ENCODE data around the gene B3GNT9.

Gene B3GNT9

GRCh38 chr16:67115639-67116038 lies 35.2 kb downstream of the B3GNT9 start:
- H3K9ac ChIP-seq (ENCODE audit: low read depth in 1 of 2, low read length in 2 of 2) = no peak overlapping the region
- peaks cover 7 to 19% of the 10 kb centered on the region in 2 donors for H3K4me1 ChIP-seq (ENCODE audit: control insufficient read depth in 2 of 2, insufficient read depth in 2 of 2, low read length in 2 of 2)
- H3K36me3 ChIP-seq (ENCODE audit: control insufficient read depth in 2 of 2, insufficient read depth in 2 of 2, low read length in 2 of 2) = peaks cover 2 to 7% of the 10 kb centered on the region in 2 donors
- no peaks in the 10 kb centered on the region for H3K27me3 ChIP-seq (ENCODE audit: control insufficient read depth in 2 of 2, insufficient read depth in 2 of 2, low read length in 2 of 2)
- H3K27ac ChIP-seq (ENCODE audit: low read depth in 2 of 2, low read length in 2 of 2) = no peak overlapping the region
- H3K9me3 ChIP-seq (ENCODE audit: control insufficient read depth in 2 of 2, low read length in 2 of 2) = no peaks in the 10 kb centered on the region
- H3K4me3 ChIP-seq (ENCODE audit: low read length in 2 of 2) = no peak overlapping the region

- Histone ChIP-seq H3K9me3 (ENCODE audit: control insufficient read depth in 2 of 2, low read length in 2 of 2) (no peaks in the 10 kb centered on the region), H3K4me1 (ENCODE audit: control insufficient read depth in 2 of 2, insufficient read depth in 2 of 2, low read length in 2 of 2) (peaks cover 12 to 25% of the 10 kb centered on the region in 2 donors), H3K36me3 (ENCODE audit: control insufficient read depth in 2 of 2, insufficient read depth in 2 of 2, low read length in 2 of 2) (peaks cover 0 to 3% of the 10 kb centered on the region in 2 donors), H3K9ac (ENCODE audit: low read depth in 1 of 2, low read length in 2 of 2) (no peak overlapping the region), H3K27ac (ENCODE audit: low read depth in 2 of 2, low read length in 2 of 2) (no peak overlapping the region), H3K4me3 (ENCODE audit: low read length in 2 of 2) (no peak overlapping the region), H3K27me3 (ENCODE audit: control insufficient read depth in 2 of 2, insufficient read depth in 2 of 2, low read length in 2 of 2) (no peaks in the 10 kb centered on the region)
Measured at GRCh38 chr16:67114793-67115192, 36.0 kb downstream of the B3GNT9 start.

- Histone ChIP-seq H3K4me3 (ENCODE audit: low read length in 2 of 2) (no peak overlapping the region), H3K36me3 (ENCODE audit: control insufficient read depth in 2 of 2, insufficient read depth in 2 of 2, low read length in 2 of 2) (no peaks in the 10 kb centered on the region), H3K27ac (ENCODE audit: low read depth in 2 of 2, low read length in 2 of 2) (peak overlapping the region in 1 of 2 donors; percentile 11), H3K9ac (ENCODE audit: low read depth in 1 of 2, low read length in 2 of 2) (peak overlapping the region in 1 of 2 donors; percentile 6), H3K9me3 (ENCODE audit: control insufficient read depth in 2 of 2, low read length in 2 of 2) (no peaks in the 10 kb centered on the region), H3K27me3 (ENCODE audit: control insufficient read depth in 2 of 2, insufficient read depth in 2 of 2, low read length in 2 of 2) (no peaks in the 10 kb centered on the region), H3K4me1 (ENCODE audit: control insufficient read depth in 2 of 2, insufficient read depth in 2 of 2, low read length in 2 of 2) (peaks cover 18 to 31% of the 10 kb centered on the region in 2 donors)
Measured at GRCh38 chr16:67112591-67113399, 38.0 kb downstream of the B3GNT9 start.

GRCh38 chr16:67111951-67112444 lies 38.8 kb downstream of the B3GNT9 start:
- H3K27me3 ChIP-seq (ENCODE audit: control insufficient read depth in 2 of 2, insufficient read depth in 2 of 2, low read length in 2 of 2) = no peaks in the 10 kb centered on the region
- H3K9me3 ChIP-seq (ENCODE audit: control insufficient read depth in 2 of 2, low read length in 2 of 2) = no peaks in the 10 kb centered on the region
- H3K4me1 ChIP-seq (ENCODE audit: control insufficient read depth in 2 of 2, insufficient read depth in 2 of 2, low read length in 2 of 2) = peaks cover 18 to 31% of the 10 kb centered on the region in 2 donors
- H3K36me3 ChIP-seq (ENCODE audit: control insufficient read depth in 2 of 2, insufficient read depth in 2 of 2, low read length in 2 of 2) = no peaks in the 10 kb centered on the region
- H3K27ac ChIP-seq (ENCODE audit: low read depth in 2 of 2, low read length in 2 of 2) = no peak overlapping the region
- H3K9ac ChIP-seq (ENCODE audit: low read depth in 1 of 2, low read length in 2 of 2) = no peak overlapping the region
- peak overlapping the region in 1 of 2 donors; percentile 3 for H3K4me3 ChIP-seq (ENCODE audit: low read length in 2 of 2)

GRCh38 chr16:67109407-67110135 lies 41.2 kb downstream of the B3GNT9 start, which contains the start of gene PHAF1:
Gene PHAF1, plus strand, starts transcription at chr16:67109941. Its CDS starts 235 bp downstream, at chr16:67110176.
- Histone ChIP-seq H3K36me3 (ENCODE audit: control insufficient read depth in 2 of 2, insufficient read depth in 2 of 2, low read length in 2 of 2) (no peaks in the 10 kb centered on the region), H3K27me3 (ENCODE audit: control insufficient read depth in 2 of 2, insufficient read depth in 2 of 2, low read length in 2 of 2) (no peaks in the 10 kb centered on the region), H3K9me3 (ENCODE audit: control insufficient read depth in 2 of 2, low read length in 2 of 2) (no peaks in the 10 kb centered on the region), H3K27ac (ENCODE audit: low read depth in 2 of 2, low read length in 2 of 2) (peak within 1 kb of the TSS; percentile 86 to 91), H3K4me3 (ENCODE audit: low read length in 2 of 2) (peak within 1 kb of the TSS; percentile 88 to 99), H3K4me1 (ENCODE audit: control insufficient read depth in 2 of 2, insufficient read depth in 2 of 2, low read length in 2 of 2) (peaks cover 18 to 35% of the 10 kb centered on the region in 2 donors), H3K9ac (ENCODE audit: low read depth in 1 of 2, low read length in 2 of 2) (peak within 1 kb of the TSS; percentile 91 to 95)

GRCh38 chr16:67108931-67109406 lies 41.8 kb downstream of the B3GNT9 start:
- H3K4me1 ChIP-seq (ENCODE audit: control insufficient read depth in 2 of 2, insufficient read depth in 2 of 2, low read length in 2 of 2) = peaks cover 18 to 35% of the 10 kb centered on the region in 2 donors
- H3K27me3 ChIP-seq (ENCODE audit: control insufficient read depth in 2 of 2, insufficient read depth in 2 of 2, low read length in 2 of 2) = no peaks in the 10 kb centered on the region
- peak overlapping the region; percentile 91 to 95 for H3K9ac ChIP-seq (ENCODE audit: low read depth in 1 of 2, low read length in 2 of 2)
- H3K36me3 ChIP-seq (ENCODE audit: control insufficient read depth in 2 of 2, insufficient read depth in 2 of 2, low read length in 2 of 2) = no peaks in the 10 kb centered on the region
- peak overlapping the region; percentile 88 to 99 for H3K4me3 ChIP-seq (ENCODE audit: low read length in 2 of 2)
- H3K9me3 ChIP-seq (ENCODE audit: control insufficient read depth in 2 of 2, low read length in 2 of 2) = no peaks in the 10 kb centered on the region
- H3K27ac ChIP-seq (ENCODE audit: low read depth in 2 of 2, low read length in 2 of 2) = peak overlapping the region; percentile 86 to 91

GRCh38 chr16:67108489-67108888 lies 42.3 kb downstream of the B3GNT9 start:
- peaks cover 18 to 35% of the 10 kb centered on the region in 2 donors for H3K4me1 ChIP-seq (ENCODE audit: control insufficient read depth in 2 of 2, insufficient read depth in 2 of 2, low read length in 2 of 2)
- H3K9ac ChIP-seq (ENCODE audit: low read depth in 1 of 2, low read length in 2 of 2) = no peak overlapping the region
- H3K27ac ChIP-seq (ENCODE audit: low read depth in 2 of 2, low read length in 2 of 2) = no peak overlapping the region
- no peak overlapping the region for H3K4me3 ChIP-seq (ENCODE audit: low read length in 2 of 2)
- no peaks in the 10 kb centered on the region for H3K27me3 ChIP-seq (ENCODE audit: control insufficient read depth in 2 of 2, insufficient read depth in 2 of 2, low read length in 2 of 2)
- H3K9me3 ChIP-seq (ENCODE audit: control insufficient read depth in 2 of 2, low read length in 2 of 2) = no peaks in the 10 kb centered on the region
- H3K36me3 ChIP-seq (ENCODE audit: control insufficient read depth in 2 of 2, insufficient read depth in 2 of 2, low read length in 2 of 2) = no peaks in the 10 kb centered on the region

GRCh38 chr16:67105881-67106280 lies 44.9 kb downstream of the B3GNT9 start:
- Histone ChIP-seq H3K9me3 (ENCODE audit: control insufficient read depth in 2 of 2, low read length in 2 of 2) (no peaks in the 10 kb centered on the region), H3K9ac (ENCODE audit: low read depth in 1 of 2, low read length in 2 of 2) (no peak overlapping the region), H3K4me3 (ENCODE audit: low read length in 2 of 2) (no peak overlapping the region), H3K4me1 (ENCODE audit: control insufficient read depth in 2 of 2, insufficient read depth in 2 of 2, low read length in 2 of 2) (peaks cover 13 to 19% of the 10 kb centered on the region in 2 donors), H3K36me3 (ENCODE audit: control insufficient read depth in 2 of 2, insufficient read depth in 2 of 2, low read length in 2 of 2) (peaks cover 0 to 5% of the 10 kb centered on the region in 2 donors), H3K27me3 (ENCODE audit: control insufficient read depth in 2 of 2, insufficient read depth in 2 of 2, low read length in 2 of 2) (no peaks in the 10 kb centered on the region), H3K27ac (ENCODE audit: low read depth in 2 of 2, low read length in 2 of 2) (no peak overlapping the region)

GRCh38 chr16:67105246-67105645 lies 45.6 kb downstream of the B3GNT9 start:
- no peaks in the 10 kb centered on the region for H3K27me3 ChIP-seq (ENCODE audit: control insufficient read depth in 2 of 2, insufficient read depth in 2 of 2, low read length in 2 of 2)
- no peak overlapping the region for H3K4me3 ChIP-seq (ENCODE audit: low read length in 2 of 2)
- H3K4me1 ChIP-seq (ENCODE audit: control insufficient read depth in 2 of 2, insufficient read depth in 2 of 2, low read length in 2 of 2) = peaks cover 7 to 12% of the 10 kb centered on the region in 2 donors
- peak overlapping the region; percentile 54 to 59 for H3K27ac ChIP-seq (ENCODE audit: low read depth in 2 of 2, low read length in 2 of 2)
- H3K36me3 ChIP-seq (ENCODE audit: control insufficient read depth in 2 of 2, insufficient read depth in 2 of 2, low read length in 2 of 2) = peaks cover 4 to 8% of the 10 kb centered on the region in 2 donors
- H3K9ac ChIP-seq (ENCODE audit: low read depth in 1 of 2, low read length in 2 of 2) = peak overlapping the region in 1 of 2 donors; percentile 10
- H3K9me3 ChIP-seq (ENCODE audit: control insufficient read depth in 2 of 2, low read length in 2 of 2) = no peaks in the 10 kb centered on the region

- peaks cover 6 to 8% of the 10 kb centered on the region in 2 donors for H3K36me3 ChIP-seq (ENCODE audit: control insufficient read depth in 2 of 2, insufficient read depth in 2 of 2, low read length in 2 of 2)
- no peaks in the 10 kb centered on the region for H3K9me3 ChIP-seq (ENCODE audit: control insufficient read depth in 2 of 2, low read length in 2 of 2)
- no peaks in the 10 kb centered on the region for H3K27me3 ChIP-seq (ENCODE audit: control insufficient read depth in 2 of 2, insufficient read depth in 2 of 2, low read length in 2 of 2)
- H3K27ac ChIP-seq (ENCODE audit: low read depth in 2 of 2, low read length in 2 of 2) = peak overlapping the region; percentile 54 to 59
- H3K4me1 ChIP-seq (ENCODE audit: control insufficient read depth in 2 of 2, insufficient read depth in 2 of 2, low read length in 2 of 2) = peaks cover 6 to 11% of the 10 kb centered on the region in 2 donors
- H3K9ac ChIP-seq (ENCODE audit: low read depth in 1 of 2, low read length in 2 of 2) = no peak overlapping the region
- no peak overlapping the region for H3K4me3 ChIP-seq (ENCODE audit: low read length in 2 of 2)
Measured at GRCh38 chr16:67104845-67105244, 46.0 kb downstream of the B3GNT9 start.

All from mucosa of rectum (tissue), 2 donors.